Measurements from ENCODE around the gene YEATS2.

Gene YEATS2

DNA sequence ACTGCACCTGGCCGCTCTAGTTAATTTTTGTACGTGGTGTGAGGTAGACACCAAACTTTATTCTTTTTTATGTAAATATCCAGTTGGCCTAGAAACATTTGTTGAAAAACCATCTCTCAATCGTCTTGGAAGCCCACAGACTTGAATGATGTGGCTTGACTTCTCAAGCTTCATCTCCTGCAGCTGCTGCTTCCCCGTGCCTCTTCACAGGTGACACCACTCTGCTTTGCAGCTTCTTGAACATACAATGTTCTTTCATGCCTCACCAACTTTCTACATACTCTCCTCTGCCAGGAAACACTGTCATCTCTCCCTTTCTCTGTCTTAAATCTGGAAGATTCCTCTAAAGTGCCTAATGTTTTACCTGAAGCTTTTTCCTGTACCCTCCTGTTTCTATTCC lies 92.2 kb downstream of the YEATS2 start:
- TF ChIP-seq, protein P1, sequence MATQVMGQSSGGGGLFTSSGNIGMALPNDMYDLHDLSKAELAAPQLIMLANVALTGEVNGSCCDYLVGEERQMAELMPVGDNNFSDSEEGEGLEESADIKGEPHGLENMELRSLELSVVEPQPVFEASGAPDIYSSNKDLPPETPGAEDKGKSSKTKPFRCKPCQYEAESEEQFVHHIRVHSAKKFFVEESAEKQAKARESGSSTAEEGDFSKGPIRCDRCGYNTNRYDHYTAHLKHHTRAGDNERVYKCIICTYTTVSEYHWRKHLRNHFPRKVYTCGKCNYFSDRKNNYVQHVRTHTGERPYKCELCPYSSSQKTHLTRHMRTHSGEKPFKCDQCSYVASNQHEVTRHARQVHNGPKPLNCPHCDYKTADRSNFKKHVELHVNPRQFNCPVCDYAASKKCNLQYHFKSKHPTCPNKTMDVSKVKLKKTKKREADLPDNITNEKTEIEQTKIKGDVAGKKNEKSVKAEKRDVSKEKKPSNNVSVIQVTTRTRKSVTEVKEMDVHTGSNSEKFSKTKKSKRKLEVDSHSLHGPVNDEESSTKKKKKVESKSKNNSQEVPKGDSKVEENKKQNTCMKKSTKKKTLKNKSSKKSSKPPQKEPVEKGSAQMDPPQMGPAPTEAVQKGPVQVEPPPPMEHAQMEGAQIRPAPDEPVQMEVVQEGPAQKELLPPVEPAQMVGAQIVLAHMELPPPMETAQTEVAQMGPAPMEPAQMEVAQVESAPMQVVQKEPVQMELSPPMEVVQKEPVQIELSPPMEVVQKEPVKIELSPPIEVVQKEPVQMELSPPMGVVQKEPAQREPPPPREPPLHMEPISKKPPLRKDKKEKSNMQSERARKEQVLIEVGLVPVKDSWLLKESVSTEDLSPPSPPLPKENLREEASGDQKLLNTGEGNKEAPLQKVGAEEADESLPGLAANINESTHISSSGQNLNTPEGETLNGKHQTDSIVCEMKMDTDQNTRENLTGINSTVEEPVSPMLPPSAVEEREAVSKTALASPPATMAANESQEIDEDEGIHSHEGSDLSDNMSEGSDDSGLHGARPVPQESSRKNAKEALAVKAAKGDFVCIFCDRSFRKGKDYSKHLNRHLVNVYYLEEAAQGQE (IDR thresholded peaks at IDR 0.05; ENCODE audit: insufficient read depth in 1 of 2, low read depth in 2 of 2, low read length in 2 of 2), result no peak
- no peak for TF ChIP-seq POLR2AphosphoS5 (IDR thresholded peaks at IDR 0.05; ENCODE audit: low read depth, low read length)
- TF ChIP-seq FOXP2 (optimal IDR thresholded peaks at IDR 0.05; ENCODE audit: borderline replicate concordance, extremely low read depth, extremely low read length, insufficient read depth), result no peak
- no peak for TF ChIP-seq TAF1 (IDR thresholded peaks at IDR 0.05; ENCODE audit: borderline replicate concordance, insufficient read depth, low read length)

DNA sequence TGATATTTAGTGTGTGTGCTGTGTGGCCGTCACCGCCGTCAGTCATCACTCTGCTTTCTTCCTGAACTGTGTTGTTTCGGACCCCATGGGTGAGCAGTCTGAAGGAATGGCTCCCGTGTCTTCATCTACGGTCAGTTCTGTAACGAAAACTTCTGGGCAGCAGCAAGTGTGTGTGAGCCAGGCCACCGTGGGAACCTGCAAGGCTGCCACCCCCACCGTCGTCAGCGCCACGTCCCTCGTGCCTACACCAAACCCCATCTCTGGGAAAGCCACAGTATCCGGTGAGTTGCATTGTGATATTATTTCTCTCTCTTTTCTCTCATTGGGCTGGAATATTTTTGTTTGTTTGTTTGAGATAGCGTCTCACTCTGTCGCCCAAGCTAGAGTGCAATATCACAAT lies 93.1 kb downstream of the YEATS2 start:
- no peak for TF ChIP-seq POLR2AphosphoS5 (IDR thresholded peaks at IDR 0.05; ENCODE audit: low read depth, low read length)
- TF ChIP-seq SIN3A (IDR thresholded peaks at IDR 0.05; ENCODE audit: borderline replicate concordance, insufficient read depth, low read length), result no peak
- TF ChIP-seq FOXP2 (optimal IDR thresholded peaks at IDR 0.05; ENCODE audit: borderline replicate concordance, extremely low read depth, extremely low read length, insufficient read depth), result no peak
- TF ChIP-seq, protein P1 (IDR thresholded peaks at IDR 0.05; ENCODE audit: insufficient read depth in 1 of 2, low read depth in 2 of 2, low read length in 2 of 2), result no peak

DNA sequence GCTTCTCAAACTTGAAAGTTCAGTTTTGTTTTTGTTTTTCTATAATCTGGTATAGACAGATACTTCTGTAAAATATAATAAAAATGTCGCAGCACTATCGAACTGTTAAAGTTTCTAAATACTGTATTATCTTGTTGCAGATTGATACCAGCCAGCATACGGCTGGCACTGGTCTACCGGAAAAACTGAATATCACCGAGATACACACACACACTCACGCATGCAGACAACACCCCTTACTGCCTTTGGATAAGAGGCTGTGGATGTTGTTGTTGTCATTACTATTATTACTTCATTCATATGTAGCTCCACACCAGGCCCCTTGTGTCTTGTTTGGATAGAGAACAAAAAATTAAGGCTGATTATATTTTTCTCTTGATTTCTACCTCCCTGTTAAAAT lies 95.4 kb downstream of the YEATS2 start:
- no peak for TF ChIP-seq FOXP2 (optimal IDR thresholded peaks at IDR 0.05; ENCODE audit: borderline replicate concordance, extremely low read depth, extremely low read length, insufficient read depth)
- no peak for TF ChIP-seq SIN3A (IDR thresholded peaks at IDR 0.05; ENCODE audit: borderline replicate concordance, insufficient read depth, low read length)
- no peak for TF ChIP-seq TAF1 (IDR thresholded peaks at IDR 0.05; ENCODE audit: borderline replicate concordance, insufficient read depth, low read length)
- no peak for TF ChIP-seq POLR2AphosphoS5 (IDR thresholded peaks at IDR 0.05; ENCODE audit: low read depth, low read length)
- TF ChIP-seq, protein P1 (IDR thresholded peaks at IDR 0.05; ENCODE audit: insufficient read depth in 1 of 2, low read depth in 2 of 2, low read length in 2 of 2), result no peak

DNA sequence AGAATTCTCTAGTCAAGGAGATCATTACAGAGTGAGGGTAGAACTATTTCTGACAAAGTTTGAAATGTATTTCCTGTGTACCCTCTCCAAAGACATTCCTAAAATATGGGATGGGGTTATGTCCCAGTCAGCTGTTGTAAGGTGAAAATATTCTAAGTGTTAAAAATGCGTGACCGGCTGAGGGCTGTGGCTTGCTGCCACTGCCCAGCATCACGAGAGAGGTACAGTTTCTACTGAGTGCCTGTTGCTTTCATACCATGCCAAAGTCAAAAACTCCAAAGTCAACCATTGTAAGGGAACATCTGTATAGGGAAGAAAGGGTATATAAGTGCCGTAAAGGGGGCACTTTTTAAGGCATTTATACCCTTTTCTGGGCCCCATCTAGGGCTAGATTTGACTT lies 96.9 kb downstream of the YEATS2 start:
- no peak for TF ChIP-seq SIN3A (IDR thresholded peaks at IDR 0.05; ENCODE audit: borderline replicate concordance, insufficient read depth, low read length)
- TF ChIP-seq FOXP2 (optimal IDR thresholded peaks at IDR 0.05; ENCODE audit: borderline replicate concordance, extremely low read depth, extremely low read length, insufficient read depth), result no peak
- no peak for TF ChIP-seq TAF1 (IDR thresholded peaks at IDR 0.05; ENCODE audit: borderline replicate concordance, insufficient read depth, low read length)
- TF ChIP-seq, protein P1 (IDR thresholded peaks at IDR 0.05; ENCODE audit: insufficient read depth in 1 of 2, low read depth in 2 of 2, low read length in 2 of 2), result no peak
- no peak for TF ChIP-seq POLR2AphosphoS5 (IDR thresholded peaks at IDR 0.05; ENCODE audit: low read depth, low read length)

DNA sequence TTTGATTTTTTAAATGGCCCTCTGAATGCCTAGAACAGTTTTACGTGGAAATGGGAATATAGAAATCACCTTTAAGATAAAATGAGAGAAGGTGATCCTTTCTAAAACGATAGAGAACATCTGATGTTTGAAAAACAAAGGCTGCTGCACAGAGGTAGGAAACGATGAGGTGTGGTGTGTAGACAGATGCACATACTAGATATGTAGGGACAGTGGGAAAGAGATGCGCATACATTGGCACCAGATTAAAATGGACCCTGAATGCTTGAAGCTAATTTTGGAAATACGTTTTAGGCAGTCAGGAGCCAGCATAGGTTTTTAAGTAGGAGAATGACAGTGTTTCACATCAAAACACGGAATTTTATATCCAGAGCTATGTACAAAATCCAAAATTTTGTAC lies 98.8 kb downstream of the YEATS2 start:
- TF ChIP-seq SIN3A (IDR thresholded peaks at IDR 0.05; ENCODE audit: borderline replicate concordance, insufficient read depth, low read length) (no peak), FOXP2 (optimal IDR thresholded peaks at IDR 0.05; ENCODE audit: borderline replicate concordance, extremely low read depth, extremely low read length, insufficient read depth) (no peak), POLR2AphosphoS5 (IDR thresholded peaks at IDR 0.05; ENCODE audit: low read depth, low read length) (no peak), TAF1 (IDR thresholded peaks at IDR 0.05; ENCODE audit: borderline replicate concordance, insufficient read depth, low read length) (no peak)
- TF ChIP-seq, protein P1 (IDR thresholded peaks at IDR 0.05; ENCODE audit: insufficient read depth in 1 of 2, low read depth in 2 of 2, low read length in 2 of 2), result no peak

Data from PFSK-1 (cell line).